GM23338 (cell line): ENCODE results near the gene AMBRA1. TPM values are rescaled to one million over a fixed set of nuclear protein-coding genes. Genes with fewer than 3 reads are reported as not detected.

Experiments
- ATAC-seq: fragments of 200-7000 bp; cut with Tn5 transposase; 3 replicates; pipeline ENCODE4 v1.9.1; 2020
- DNase-seq: peaks from one replicate; pipeline ENCODE4 v3.0.0-alpha.2; 2015; ENCODE audit warnings: low spot score
- H2AFZ ChIP-seq: fragments of 200-600 bp; sonication (generic); 2 replicates; pipeline ENCODE4 v1.8.0; 2016; ENCODE audit warnings: antibody characterized with exemption, mild to moderate bottlenecking, moderate library complexity
- H3F3A ChIP-seq: fragments of 200-600 bp; sonication (generic); replicated peaks from 2 replicates; pipeline ENCODE4 v1.8.0; 2017; ENCODE audit warnings: antibody characterized with exemption, mixed run types, low read depth
- H3K27ac ChIP-seq: fragments of 200-600 bp; sonication (generic); 2 replicates; pipeline ENCODE4 v1.6.1; 2016; ENCODE audit warnings: low read depth
- H3K27me3 ChIP-seq: fragments of 200-600 bp; sonication (generic); 2 replicates; pipeline ENCODE4 v1.8.0; 2016; ENCODE audit warnings: mild to moderate bottlenecking, mixed run types, moderate library complexity; ENCODE audit not compliant: insufficient read depth
- H3K36me3 ChIP-seq: fragments of 200-600 bp; sonication (generic); 2 replicates; pipeline ENCODE4 v1.8.0; 2016; ENCODE audit warnings: mild to moderate bottlenecking; ENCODE audit not compliant: insufficient read depth
- H3K4me1 ChIP-seq: fragments of 200-600 bp; sonication (generic); 2 replicates; pipeline ENCODE4 v1.8.0; 2016; ENCODE audit warnings: mild to moderate bottlenecking, moderate library complexity; ENCODE audit not compliant: insufficient read depth
- H3K4me2 ChIP-seq: fragments of 200-600 bp; sonication (generic); 2 replicates; pipeline ENCODE4 v1.7.1; 2017; ENCODE audit warnings: mixed run types
- H3K4me3 ChIP-seq: fragments of 200-600 bp; sonication (generic); 2 replicates; pipeline ENCODE4 v1.6.1; 2016; ENCODE audit warnings: mixed run types
- H3K79me2 ChIP-seq: fragments of 200-600 bp; sonication (generic); replicated peaks from 2 replicates; pipeline ENCODE4 v1.8.0; 2017; ENCODE audit warnings: mild to moderate bottlenecking; ENCODE audit not compliant: insufficient read depth
- H3K9me2 ChIP-seq: fragments of 200-600 bp; sonication (generic); 2 replicates; pipeline ENCODE4 v1.8.0; 2017; ENCODE audit not compliant: insufficient read depth
- H4K20me1 ChIP-seq: fragments of 200-600 bp; sonication (generic); replicated peaks from 2 replicates; pipeline ENCODE4 v1.8.0; 2017; ENCODE audit warnings: mild to moderate bottlenecking; ENCODE audit not compliant: insufficient read depth
- H3K27ac Mint-ChIP-seq: 2 replicates; pipeline ENCODE4 v1.8.0; 2020; ENCODE audit warnings: inconsistent platforms, mild to moderate bottlenecking, moderate library complexity, mixed read lengths
- H3K27me3 Mint-ChIP-seq: 3 replicates; pipeline ENCODE4 v1.8.0; 2022; ENCODE audit warnings: low read depth, mild to moderate bottlenecking, moderate library complexity, mixed read lengths, inconsistent platforms; ENCODE audit not compliant: insufficient read depth, poor library complexity
- H3K36me3 Mint-ChIP-seq: 3 replicates; pipeline ENCODE4 v1.8.0; 2021; ENCODE audit warnings: low read depth, mild to moderate bottlenecking, inconsistent platforms, moderate library complexity, mixed read lengths
- H3K4me1 Mint-ChIP-seq: 3 replicates; pipeline ENCODE4 v1.8.0; 2020; ENCODE audit warnings: mild to moderate bottlenecking, inconsistent platforms, mixed read lengths
- H3K4me3 Mint-ChIP-seq: 3 replicates; pipeline ENCODE4 v1.8.0; 2021; ENCODE audit warnings: moderate library complexity, mild to moderate bottlenecking, inconsistent platforms, mixed read lengths
- H3K9me3 Mint-ChIP-seq: 3 replicates; pipeline ENCODE4 v1.8.0; 2020; ENCODE audit warnings: moderate library complexity, mild to moderate bottlenecking, inconsistent platforms, mixed read lengths
- NANOG ChIP-seq: IDR thresholded peaks from 2 replicates; pipeline ENCODE4 v1.6.1; 2016; ENCODE audit warnings: antibody characterized with exemption, borderline replicate concordance
- REST ChIP-seq: IDR thresholded peaks from one replicate; pipeline ENCODE4 v1.6.1; 2018; ENCODE audit warnings: antibody characterized with exemption; ENCODE audit not compliant: unreplicated experiment
- ZNF331 ChIP-seq: fragments of 250-450 bp; sonication (Bioruptor Pico); IDR thresholded peaks from 2 replicates; pipeline ENCODE4 v1.5.0; 2020; ENCODE audit warnings: low read depth, mild to moderate bottlenecking, moderate library complexity
- ZNF462 ChIP-seq: fragments of 250-450 bp; sonication (Bioruptor Pico); IDR thresholded peaks from 2 replicates; pipeline ENCODE4 v1.5.0; 2020; ENCODE audit warnings: mild to moderate bottlenecking, moderate library complexity
- polyA plus RNA-seq: library from polyadenylated mRNA; unstranded; fragments of >200 nt; fragmentation: Nextera tagmentation; extraction: Ambion mirVana; gene quantifications from 2 replicates; pipeline ENCODE4 v1.2.1, GENCODE V29; 2016
- total RNA-seq: library from RNA; depleted of rRNA; stranded (reverse); fragments of >200 nt; shearing (Covaris generic); gene quantifications from 2 replicates; pipeline ENCODE4 v1.2.3, GENCODE V29; 2014

Gene AMBRA1
- total and polyA plus RNA-seq, 2 experiments from 2014 or later = 8.3 to 34.8 TPM

GRCh38 chr11:46426233-46426991, 167.4 kb downstream of the AMBRA1 start (continued):
- TF ChIP-seq ZNF462 (CRISPR knock-in tag) (no peak), NANOG (no peak), REST (no peak)

- Mint-ChIP-seq H3K4me3 (no peak overlapping the region), H3K9me3 (no peaks in the 10 kb centered on the region; the same call in 2 of the 3 replicates), H3K36me3 (no peaks in the 10 kb centered on the region), H3K27me3 (peaks cover 1% of the 10 kb centered on the region), H3K27ac (no peak overlapping the region), H3K4me1 (peaks cover 28% of the 10 kb centered on the region)
- H2AFZ ChIP-seq = no peak overlapping the region
- no peaks in the 10 kb centered on the region for H3K79me2 ChIP-seq
- H3K27me3 ChIP-seq = no peaks in the 10 kb centered on the region
- H3K4me2 ChIP-seq = no peak overlapping the region
- H4K20me1 ChIP-seq = no peaks in the 10 kb centered on the region
- peaks cover 3% of the 10 kb centered on the region; the same call in 1 of the 2 replicates for H3K36me3 ChIP-seq
- H3K4me3 ChIP-seq = no peak overlapping the region
- 0 out of 2 replicates have a peak overlapping the region, but pooled peaks have one; percentile 45 for H3K27ac ChIP-seq
- no peaks in the 10 kb centered on the region; the same call in 1 of the 2 replicates for H3F3A ChIP-seq
- ATAC-seq (no peak), DNase-seq (no peak)
- H3K9me2 ChIP-seq = no peaks in the 10 kb centered on the region
- H3K4me1 ChIP-seq = peaks cover 10% of the 10 kb centered on the region
- TF ChIP-seq ZNF331 (CRISPR knock-in tag) (no peak), ZNF462 (CRISPR knock-in tag) (no peak)
These were observed 171.2 kb downstream of the AMBRA1 start for GRCh38 chr11:46422588-46422987.
